OCI-LY1 (cell line): ENCODE measurements around the gene STRIP2.
"Not testable (repeated sequence)": the region's sequence is repeated elsewhere in the genome, so short reads cannot be mapped to it uniquely, and the experiment has no call there.

ENCODE experiments used
- H2AFZ ChIP-seq: fragments of 200-600 bp; sonication (generic), shearing (Covaris generic); 2 replicates; pipeline ENCODE4 v1.6.0; 2014; ENCODE audit warnings: antibody characterized with exemption, mild to moderate bottlenecking, low read length
- H3F3A ChIP-seq: fragments of 200-600 bp; sonication (generic), shearing (Covaris generic); 2 replicates; pipeline ENCODE4 v1.6.0; 2014; ENCODE audit warnings: mild to moderate bottlenecking, antibody characterized with exemption, low read length, moderate library complexity; ENCODE audit not compliant: insufficient read depth
- H3K27ac ChIP-seq: fragments of 200-600 bp; sonication (generic); 2 replicates; pipeline ENCODE4 v1.5.1; 2014; ENCODE audit warnings: low read length, mixed run types, mild to moderate bottlenecking, low read depth; ENCODE audit not compliant: poor library complexity, severe bottlenecking
- H3K27me3 ChIP-seq: fragments of 200-600 bp; sonication (generic); 2 replicates; pipeline ENCODE4 v1.6.0; 2014; ENCODE audit warnings: antibody characterized with exemption, mild to moderate bottlenecking, low read length, moderate library complexity; ENCODE audit not compliant: insufficient read depth
- H3K36me3 ChIP-seq: fragments of 200-600 bp; sonication (generic); 2 replicates; pipeline ENCODE4 v1.6.1; 2014; ENCODE audit warnings: mild to moderate bottlenecking, antibody characterized with exemption, low read length, moderate library complexity, mixed read lengths; ENCODE audit not compliant: insufficient read depth
- H3K4me1 ChIP-seq: fragments of 200-600 bp; sonication (generic); 2 replicates; pipeline ENCODE4 v1.5.1; 2014; ENCODE audit warnings: mild to moderate bottlenecking, low read length, moderate library complexity; ENCODE audit not compliant: insufficient read depth, severe bottlenecking
- H3K4me2 ChIP-seq: fragments of 200-600 bp; sonication (generic), shearing (Covaris generic); 2 replicates; pipeline ENCODE4 v1.6.1; 2014; ENCODE audit warnings: low read length
- H3K4me3 ChIP-seq: fragments of 200-600 bp; sonication (generic); 2 replicates; pipeline ENCODE4 v1.5.1; 2014; ENCODE audit warnings: low read length, low read depth, mild to moderate bottlenecking, mixed read lengths; ENCODE audit not compliant: poor library complexity, severe bottlenecking
- H3K79me2 ChIP-seq: fragments of 200-600 bp; shearing (Covaris generic); 2 replicates; pipeline ENCODE4 v1.6.1; 2016; ENCODE audit warnings: mixed run types, low read length, mixed read lengths; ENCODE audit not compliant: insufficient read depth
- H3K9ac ChIP-seq: fragments of 200-600 bp; sonication (generic), shearing (Covaris generic); 2 replicates; pipeline ENCODE4 v1.6.1; 2014; ENCODE audit warnings: mild to moderate bottlenecking, low read length, mixed read lengths
- H3K9me2 ChIP-seq: fragments of 200-600 bp; sonication (generic), shearing (Covaris generic); 2 replicates; pipeline ENCODE4 v1.6.1; 2014; ENCODE audit warnings: low read depth, mild to moderate bottlenecking, low read length, mixed read lengths
- H3K9me3 ChIP-seq: fragments of 200-600 bp; shearing (Covaris generic); 2 replicates; pipeline ENCODE4 v1.6.1; 2014; ENCODE audit warnings: low read length, mixed read lengths
- H4K20me1 ChIP-seq: fragments of 200-600 bp; sonication (generic), shearing (Covaris generic); 2 replicates; pipeline ENCODE4 v1.6.0; 2016; ENCODE audit warnings: mild to moderate bottlenecking, low read length; ENCODE audit not compliant: insufficient read depth
- EZH2 ChIP-seq: fragments of 200-600 bp; sonication (generic), shearing (Covaris generic); IDR thresholded peaks from 2 replicates; pipeline ENCODE4 v1.8.0; 2017; ENCODE audit warnings: borderline replicate concordance, mixed run types, mild to moderate bottlenecking, antibody characterized with exemption, low read length, moderate library complexity, mixed read lengths
- TF ChIP-seq, protein P1 (sequence below): fragments of 200-600 bp; sonication (generic), shearing (Covaris generic); IDR thresholded peaks from 2 replicates; pipeline ENCODE4 v1.5.1; 2017; ENCODE audit warnings: mild to moderate bottlenecking, antibody characterized with exemption, low read length, moderate library complexity, mixed read lengths

STRIP2 gene

DNA sequence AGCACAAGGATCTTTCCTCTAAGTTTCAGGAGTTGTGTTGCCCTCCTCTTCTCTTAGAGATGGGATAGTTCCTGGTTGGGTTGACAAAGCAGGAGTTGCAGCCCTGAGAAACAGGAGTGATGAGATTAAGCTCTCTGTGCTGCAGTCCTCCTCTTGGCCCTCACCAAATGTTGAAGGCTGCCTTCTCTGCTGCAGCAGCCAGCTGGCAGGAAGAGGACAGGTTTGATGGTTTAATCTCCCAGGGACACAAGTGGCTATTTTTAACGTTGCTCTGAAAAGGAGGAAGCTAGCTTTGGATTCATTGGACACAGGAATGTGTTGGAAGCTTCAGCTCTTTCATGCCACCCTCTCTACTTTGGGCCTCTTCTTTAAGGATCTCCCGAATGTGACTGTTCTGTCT lies 9.4 kb downstream of the STRIP2 start:
- no peaks in the 10 kb centered on the region for H3K4me1 ChIP-seq
- H3K9me3 ChIP-seq = 0 out of 2 replicates have a peak, but pooled peaks cover 4% of the 10 kb centered on the region
- no peak overlapping the region for H3K4me2 ChIP-seq
- no peak overlapping the region for H3K9ac ChIP-seq
- no peaks in the 10 kb centered on the region for H3K9me2 ChIP-seq
- H3K79me2 ChIP-seq = no peaks in the 10 kb centered on the region
- no peak overlapping the region for H3K27ac ChIP-seq
- no peaks in the 10 kb centered on the region for H3F3A ChIP-seq
- no peaks in the 10 kb centered on the region for H4K20me1 ChIP-seq
- no peaks in the 10 kb centered on the region; the same call in 1 of the 2 replicates for H3K36me3 ChIP-seq
- TF ChIP-seq, protein P1, sequence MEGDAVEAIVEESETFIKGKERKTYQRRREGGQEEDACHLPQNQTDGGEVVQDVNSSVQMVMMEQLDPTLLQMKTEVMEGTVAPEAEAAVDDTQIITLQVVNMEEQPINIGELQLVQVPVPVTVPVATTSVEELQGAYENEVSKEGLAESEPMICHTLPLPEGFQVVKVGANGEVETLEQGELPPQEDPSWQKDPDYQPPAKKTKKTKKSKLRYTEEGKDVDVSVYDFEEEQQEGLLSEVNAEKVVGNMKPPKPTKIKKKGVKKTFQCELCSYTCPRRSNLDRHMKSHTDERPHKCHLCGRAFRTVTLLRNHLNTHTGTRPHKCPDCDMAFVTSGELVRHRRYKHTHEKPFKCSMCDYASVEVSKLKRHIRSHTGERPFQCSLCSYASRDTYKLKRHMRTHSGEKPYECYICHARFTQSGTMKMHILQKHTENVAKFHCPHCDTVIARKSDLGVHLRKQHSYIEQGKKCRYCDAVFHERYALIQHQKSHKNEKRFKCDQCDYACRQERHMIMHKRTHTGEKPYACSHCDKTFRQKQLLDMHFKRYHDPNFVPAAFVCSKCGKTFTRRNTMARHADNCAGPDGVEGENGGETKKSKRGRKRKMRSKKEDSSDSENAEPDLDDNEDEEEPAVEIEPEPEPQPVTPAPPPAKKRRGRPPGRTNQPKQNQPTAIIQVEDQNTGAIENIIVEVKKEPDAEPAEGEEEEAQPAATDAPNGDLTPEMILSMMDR = no peak
- TF ChIP-seq EZH2 = no peak
- no peak overlapping the region for H3K4me3 ChIP-seq
- H3K27me3 ChIP-seq = no peaks in the 10 kb centered on the region
- no peak overlapping the region for H2AFZ ChIP-seq

DNA sequence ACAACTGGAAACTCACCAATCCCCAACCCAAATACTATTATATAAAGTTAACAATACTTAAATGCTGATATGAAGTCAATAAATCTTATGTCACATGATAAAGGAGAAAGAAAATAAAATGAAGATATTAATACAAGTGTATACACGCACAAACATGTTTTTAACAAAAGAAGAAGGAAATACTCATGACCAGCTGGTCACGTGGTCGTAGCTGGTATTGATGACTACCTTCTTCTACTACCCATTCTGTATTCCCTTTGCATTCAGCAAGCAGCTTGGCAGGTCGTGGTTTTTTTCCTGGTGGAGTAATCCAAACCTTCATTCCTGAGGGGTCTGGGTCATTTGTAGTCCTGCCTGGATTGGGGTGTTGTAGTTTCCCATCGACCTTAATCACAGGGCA lies 10.5 kb downstream of the STRIP2 start:
- H3K79me2 ChIP-seq, H3K9me2 ChIP-seq, H3K4me3 ChIP-seq, H3K9me3 ChIP-seq, H3K27ac ChIP-seq, H3K4me1 ChIP-seq, H3K36me3 ChIP-seq, H3K27me3 ChIP-seq, H3K9ac ChIP-seq, H2AFZ ChIP-seq, H4K20me1 ChIP-seq, H3F3A ChIP-seq, H3K4me2 ChIP-seq: not testable (repeated sequence)

- not testable (repeated sequence) for H3K27me3 ChIP-seq, H3K4me1 ChIP-seq, H3K9me2 ChIP-seq, H4K20me1 ChIP-seq, H3K4me2 ChIP-seq, H3K9ac ChIP-seq, H3K4me3 ChIP-seq, H3K36me3 ChIP-seq, H3F3A ChIP-seq, H3K79me2 ChIP-seq, H2AFZ ChIP-seq, H3K9me3 ChIP-seq, H3K27ac ChIP-seq
These were observed 12.7 kb downstream of the STRIP2 start for GRCh38 chr7:129446925-129447324.

- H3K9ac ChIP-seq, H3K27ac ChIP-seq, H3K9me3 ChIP-seq, H3K4me1 ChIP-seq, H3K4me3 ChIP-seq, H3K79me2 ChIP-seq, H3K36me3 ChIP-seq, H3K4me2 ChIP-seq, H3K9me2 ChIP-seq, H3F3A ChIP-seq, H2AFZ ChIP-seq, H4K20me1 ChIP-seq, H3K27me3 ChIP-seq: not testable (repeated sequence)
These were observed 13.2 kb downstream of the STRIP2 start for GRCh38 chr7:129447445-129447844.

GRCh38 chr7:129448608-129449007 lies 14.4 kb downstream of the STRIP2 start:
- H2AFZ ChIP-seq, H3K9me2 ChIP-seq, H3K4me3 ChIP-seq, H3K27ac ChIP-seq, H3K4me1 ChIP-seq, H3K27me3 ChIP-seq, H4K20me1 ChIP-seq, H3K36me3 ChIP-seq, H3K79me2 ChIP-seq, H3F3A ChIP-seq, H3K9me3 ChIP-seq, H3K9ac ChIP-seq, H3K4me2 ChIP-seq: not testable (repeated sequence)
